Measurements from ENCODE around the gene FPR3.

The FPR3 gene

DNA sequence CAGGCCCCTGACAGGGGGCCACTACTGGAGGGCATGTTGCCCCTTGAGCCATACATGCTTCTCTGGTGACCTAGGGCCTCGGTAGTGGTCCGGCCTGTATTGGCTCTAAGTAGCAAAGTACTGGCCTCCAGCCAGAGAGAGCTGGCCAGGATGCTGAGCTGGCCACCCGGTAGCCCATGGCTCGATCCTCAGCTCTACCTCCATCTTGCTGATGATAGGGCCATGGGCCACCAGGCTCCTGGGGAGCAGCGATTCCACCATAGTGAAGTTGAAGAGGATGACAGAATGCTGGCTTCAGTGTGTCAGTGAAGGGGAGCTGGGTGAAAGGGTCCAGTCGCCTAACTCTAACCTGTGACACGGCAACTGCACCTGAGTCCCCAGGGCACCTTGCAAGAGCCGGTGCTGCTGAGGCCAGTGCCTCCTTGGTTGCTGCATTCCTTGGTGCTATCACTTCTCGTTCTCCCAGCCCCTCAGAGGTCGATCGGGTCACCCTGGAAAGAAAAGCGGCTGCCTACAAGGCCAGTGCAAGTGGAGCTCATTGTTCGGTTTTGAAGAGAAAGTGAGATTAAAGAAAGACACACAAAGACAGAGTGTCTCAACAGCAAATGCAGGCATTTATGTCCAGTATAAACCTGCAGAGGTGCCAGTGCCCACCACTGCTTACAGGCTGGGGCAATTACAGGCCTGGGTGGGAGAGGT is 5.0 kb downstream of the FPR3 start:
- Histone ChIP-seq H3K36me3 (ENCODE audit: control insufficient read depth in 1 of 2, insufficient read depth in 2 of 2, low read depth in 1 of 2, low read length in 2 of 2) (no peaks in the 10 kb centered on the region), H3K9ac (ENCODE audit: low read length) (peak overlapping the region; percentile 3), H2BK5ac (ENCODE audit: low read depth, low read length, poor library complexity, severe bottlenecking) (no peak overlapping the region), H3K9me3 (ENCODE audit: control insufficient read depth, low read length) (no peaks in the 10 kb centered on the region), H2BK12ac (ENCODE audit: low read length in 2 of 2) (no peak overlapping the region), H3K27ac (ENCODE audit: low read length, poor library complexity, severe bottlenecking) (no peak overlapping the region), H3K4me2 (ENCODE audit: low read length, poor library complexity, severe bottlenecking) (no peak overlapping the region), H2BK15ac (ENCODE audit: low read depth, poor library complexity, severe bottlenecking) (no peak overlapping the region), H4K91ac (ENCODE audit: low read length) (no peak overlapping the region), H3K27me3 (ENCODE audit: control insufficient read depth in 1 of 2, insufficient read depth in 1 of 2, low read length in 2 of 2) (peaks cover 0 to 3% of the 10 kb centered on the region in 2 experiments), H4K8ac (ENCODE audit: low read length) (no peak overlapping the region), H3K14ac (ENCODE audit: low read length in 2 of 2) (no peak overlapping the region), H2BK120ac (ENCODE audit: low read depth, low read length) (no peak overlapping the region), H3K23ac (ENCODE audit: low read length in 2 of 2) (no peak overlapping the region), H3K4ac (ENCODE audit: low read depth in 1 of 2, low read length in 2 of 2) (no peak overlapping the region), H3K18ac (ENCODE audit: low read depth in 1 of 2, low read length in 2 of 2) (no peak overlapping the region), H3K79me1 (replicated peaks; ENCODE audit: low read length, poor library complexity, severe bottlenecking) (no peaks in the 10 kb centered on the region), H3K4me3 (ENCODE audit: insufficient read depth in 1 of 2, low read depth in 1 of 2, low read length in 2 of 2) (peak overlapping the region in 1 of 2 experiments; percentile 20), H2AK5ac (ENCODE audit: low read length, severe bottlenecking) (no peak overlapping the region), H3K4me1 (ENCODE audit: control insufficient read depth, insufficient read depth, low read depth, low read length) (no peaks in the 10 kb centered on the region), H2AFZ (ENCODE audit: low read depth, low read length) (no peak overlapping the region)
- DNase-seq: no peak
- whole genome bisulfite sequencing: 87% methylated on average over 13 of the region's 13 CpGs

DNA sequence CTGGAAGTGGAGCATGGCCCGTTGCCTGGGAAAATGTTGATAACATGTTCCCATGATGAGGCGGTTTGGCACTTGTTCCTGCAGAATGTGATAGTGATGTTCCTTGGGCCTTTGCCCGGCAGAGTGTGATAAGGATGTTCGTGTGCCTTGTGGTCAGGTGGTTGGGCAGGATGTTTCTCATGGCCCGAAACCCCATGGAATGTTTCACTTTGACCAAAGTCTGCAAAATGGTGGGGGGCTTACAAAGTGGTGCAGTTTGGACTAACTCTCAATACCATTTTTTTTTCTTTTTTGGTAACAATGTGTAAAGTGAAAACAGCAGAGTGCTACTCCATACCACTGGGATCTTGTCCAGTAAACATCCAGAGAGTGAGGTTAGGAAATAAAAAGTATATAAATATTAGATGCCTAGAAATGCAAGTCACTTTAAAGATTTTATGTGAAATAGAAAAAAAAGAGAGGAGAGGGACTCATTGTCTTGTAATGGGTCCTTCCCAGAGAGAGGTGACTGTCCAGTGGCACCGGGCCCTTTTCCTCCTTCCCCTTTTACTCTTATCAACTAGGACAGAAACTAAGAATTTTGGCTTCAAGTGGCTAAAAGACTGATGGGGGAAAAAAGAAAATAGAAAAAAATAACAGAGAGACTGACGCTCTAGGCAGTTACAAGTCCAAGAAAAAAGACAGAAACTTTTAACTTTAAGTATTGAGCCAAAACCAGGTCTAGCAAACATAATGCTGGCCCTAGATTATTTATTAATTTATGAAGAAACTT is 5.7 kb downstream of the FPR3 start:
- H4K91ac ChIP-seq (ENCODE audit: low read length): no peak overlapping the region
- no peaks in the 10 kb centered on the region for H3K4me1 ChIP-seq (ENCODE audit: control insufficient read depth, insufficient read depth, low read depth, low read length)
- no peak overlapping the region for H2AFZ ChIP-seq (ENCODE audit: low read depth, low read length)
- H3K36me3 ChIP-seq (ENCODE audit: control insufficient read depth in 1 of 2, insufficient read depth in 2 of 2, low read depth in 1 of 2, low read length in 2 of 2): no peaks in the 10 kb centered on the region
- H3K18ac ChIP-seq (ENCODE audit: low read depth in 1 of 2, low read length in 2 of 2): no peak overlapping the region
- H3K4me2 ChIP-seq (ENCODE audit: low read length, poor library complexity, severe bottlenecking): no peak overlapping the region
- H2BK120ac ChIP-seq (ENCODE audit: low read depth, low read length): no peak overlapping the region
- peaks cover 0 to 3% of the 10 kb centered on the region in 2 experiments for H3K27me3 ChIP-seq (ENCODE audit: control insufficient read depth in 1 of 2, insufficient read depth in 1 of 2, low read length in 2 of 2)
- H2BK12ac ChIP-seq (ENCODE audit: low read length in 2 of 2): no peak overlapping the region
- 82% methylated on average over 5 of the region's 7 CpGs for WGBS
- H2BK15ac ChIP-seq (ENCODE audit: low read depth, poor library complexity, severe bottlenecking): no peak overlapping the region
- no peak overlapping the region for H3K14ac ChIP-seq (ENCODE audit: low read length in 2 of 2)
- no peaks in the 10 kb centered on the region for H3K79me1 ChIP-seq (replicated peaks; ENCODE audit: low read length, poor library complexity, severe bottlenecking)
- H3K4me3 ChIP-seq (ENCODE audit: insufficient read depth in 1 of 2, low read depth in 1 of 2, low read length in 2 of 2): no peak overlapping the region
- H3K27ac ChIP-seq (ENCODE audit: low read length, poor library complexity, severe bottlenecking): no peak overlapping the region
- H3K4ac ChIP-seq (ENCODE audit: low read depth in 1 of 2, low read length in 2 of 2): no peak overlapping the region
- H3K23ac ChIP-seq (ENCODE audit: low read length in 2 of 2): no peak overlapping the region
- no peak overlapping the region for H3K9ac ChIP-seq (ENCODE audit: low read length)
- H3K9me3 ChIP-seq (ENCODE audit: control insufficient read depth, low read length): no peaks in the 10 kb centered on the region
- no peak overlapping the region for H2AK5ac ChIP-seq (ENCODE audit: low read length, severe bottlenecking)
- no peak overlapping the region for H4K8ac ChIP-seq (ENCODE audit: low read length)
- H2BK5ac ChIP-seq (ENCODE audit: low read depth, low read length, poor library complexity, severe bottlenecking): no peak overlapping the region
- no peak for DNase-seq

DNA sequence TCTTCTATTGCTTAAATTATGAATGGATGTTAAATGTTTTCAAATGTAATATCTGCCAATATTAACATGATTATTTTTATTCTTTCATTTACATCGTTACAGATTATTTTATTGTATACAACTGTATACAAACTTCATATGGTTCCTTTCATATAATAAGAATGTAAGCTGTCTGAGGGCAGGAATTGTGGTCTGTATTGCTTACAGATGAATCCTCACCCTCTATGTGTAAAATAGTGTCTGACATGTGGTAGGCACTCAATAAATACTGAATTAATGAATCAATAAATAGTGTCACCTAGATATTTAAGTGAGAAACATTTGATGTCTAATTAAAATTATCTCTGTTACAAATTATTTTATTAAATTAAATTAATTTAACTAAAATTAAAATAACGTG is 7.8 kb downstream of the FPR3 start:
- Histone ChIP-seq H3K4me3 (ENCODE audit: insufficient read depth in 1 of 2, low read depth in 1 of 2, low read length in 2 of 2) (no peak overlapping the region), H3K18ac (ENCODE audit: low read depth in 1 of 2, low read length in 2 of 2) (no peak overlapping the region), H3K9ac (ENCODE audit: low read length) (no peak overlapping the region), H3K9me3 (ENCODE audit: control insufficient read depth, low read length) (no peaks in the 10 kb centered on the region), H2BK12ac (ENCODE audit: low read length in 2 of 2) (no peak overlapping the region), H3K79me1 (replicated peaks; ENCODE audit: low read length, poor library complexity, severe bottlenecking) (no peaks in the 10 kb centered on the region), H4K8ac (ENCODE audit: low read length) (no peak overlapping the region), H2BK5ac (ENCODE audit: low read depth, low read length, poor library complexity, severe bottlenecking) (no peak overlapping the region), H2BK120ac (ENCODE audit: low read depth, low read length) (no peak overlapping the region), H3K23ac (ENCODE audit: low read length in 2 of 2) (no peak overlapping the region), H4K91ac (ENCODE audit: low read length) (no peak overlapping the region), H3K4me1 (ENCODE audit: control insufficient read depth, insufficient read depth, low read depth, low read length) (no peaks in the 10 kb centered on the region), H3K27ac (ENCODE audit: low read length, poor library complexity, severe bottlenecking) (no peak overlapping the region), H3K36me3 (ENCODE audit: control insufficient read depth in 1 of 2, insufficient read depth in 2 of 2, low read depth in 1 of 2, low read length in 2 of 2) (no peaks in the 10 kb centered on the region), H3K4me2 (ENCODE audit: low read length, poor library complexity, severe bottlenecking) (no peak overlapping the region), H2AK5ac (ENCODE audit: low read length, severe bottlenecking) (no peak overlapping the region), H2AFZ (ENCODE audit: low read depth, low read length) (no peak overlapping the region), H2BK15ac (ENCODE audit: low read depth, poor library complexity, severe bottlenecking) (no peak overlapping the region), H3K27me3 (ENCODE audit: control insufficient read depth in 1 of 2, insufficient read depth in 1 of 2, low read length in 2 of 2) (no peaks in the 10 kb centered on the region), H3K4ac (ENCODE audit: low read depth in 1 of 2, low read length in 2 of 2) (no peak overlapping the region), H3K14ac (ENCODE audit: low read length in 2 of 2) (no peak overlapping the region)
- 39% methylated on average over 1 of the region's 2 CpGs for WGBS
- DNase-seq: no peak

DNA sequence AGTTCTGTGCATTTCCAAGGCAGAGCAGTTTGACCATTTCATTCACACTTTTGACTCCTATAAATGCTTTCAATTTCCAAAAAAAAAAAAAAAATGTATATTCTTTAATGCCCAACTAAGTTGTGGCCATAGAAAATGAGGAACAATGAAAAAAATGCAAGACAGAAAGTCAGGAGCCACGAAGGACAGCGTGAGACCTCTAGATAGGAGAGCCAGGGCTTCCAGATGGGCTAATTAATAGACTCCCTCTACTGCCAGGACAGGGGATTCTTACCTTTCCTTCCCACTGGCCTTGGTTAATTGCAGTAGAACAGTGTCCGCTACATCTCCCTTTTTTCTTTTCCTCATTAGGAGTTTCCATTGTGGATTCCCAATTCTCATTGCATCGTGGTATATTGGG is 8.6 kb downstream of the FPR3 start:
- 61% methylated on average over 4 of the region's 4 CpGs for WGBS
- no peak overlapping the region for H2BK15ac ChIP-seq (ENCODE audit: low read depth, poor library complexity, severe bottlenecking)
- no peaks in the 10 kb centered on the region for H3K27me3 ChIP-seq (ENCODE audit: control insufficient read depth in 1 of 2, insufficient read depth in 1 of 2, low read length in 2 of 2)
- no peak overlapping the region for H4K91ac ChIP-seq (ENCODE audit: low read length)
- H4K8ac ChIP-seq (ENCODE audit: low read length): no peak overlapping the region
- no peaks in the 10 kb centered on the region for H3K9me3 ChIP-seq (ENCODE audit: control insufficient read depth, low read length)
- no peak overlapping the region for H3K14ac ChIP-seq (ENCODE audit: low read length in 2 of 2)
- no peak for DNase-seq
- H3K9ac ChIP-seq (ENCODE audit: low read length): no peak overlapping the region
- H2BK120ac ChIP-seq (ENCODE audit: low read depth, low read length): no peak overlapping the region
- H2BK5ac ChIP-seq (ENCODE audit: low read depth, low read length, poor library complexity, severe bottlenecking): no peak overlapping the region
- no peaks in the 10 kb centered on the region for H3K4me1 ChIP-seq (ENCODE audit: control insufficient read depth, insufficient read depth, low read depth, low read length)
- H3K79me1 ChIP-seq (replicated peaks; ENCODE audit: low read length, poor library complexity, severe bottlenecking): no peaks in the 10 kb centered on the region
- no peak overlapping the region for H2BK12ac ChIP-seq (ENCODE audit: low read length in 2 of 2)
- H2AFZ ChIP-seq (ENCODE audit: low read depth, low read length): no peak overlapping the region
- no peaks in the 10 kb centered on the region for H3K36me3 ChIP-seq (ENCODE audit: control insufficient read depth in 1 of 2, insufficient read depth in 2 of 2, low read depth in 1 of 2, low read length in 2 of 2)
- no peak overlapping the region for H3K4me2 ChIP-seq (ENCODE audit: low read length, poor library complexity, severe bottlenecking)
- no peak overlapping the region for H2AK5ac ChIP-seq (ENCODE audit: low read length, severe bottlenecking)
- no peak overlapping the region for H3K18ac ChIP-seq (ENCODE audit: low read depth in 1 of 2, low read length in 2 of 2)
- no peak overlapping the region for H3K23ac ChIP-seq (ENCODE audit: low read length in 2 of 2)
- H3K4ac ChIP-seq (ENCODE audit: low read depth in 1 of 2, low read length in 2 of 2): no peak overlapping the region
- H3K27ac ChIP-seq (ENCODE audit: low read length, poor library complexity, severe bottlenecking): no peak overlapping the region
- no peak overlapping the region for H3K4me3 ChIP-seq (ENCODE audit: insufficient read depth in 1 of 2, low read depth in 1 of 2, low read length in 2 of 2)
